ENCODE results near the gene PBXIP1.
A peak's percentile ranks its signal among the peaks of the same experiment; 100 is the strongest.

PBXIP1 gene

DNA sequence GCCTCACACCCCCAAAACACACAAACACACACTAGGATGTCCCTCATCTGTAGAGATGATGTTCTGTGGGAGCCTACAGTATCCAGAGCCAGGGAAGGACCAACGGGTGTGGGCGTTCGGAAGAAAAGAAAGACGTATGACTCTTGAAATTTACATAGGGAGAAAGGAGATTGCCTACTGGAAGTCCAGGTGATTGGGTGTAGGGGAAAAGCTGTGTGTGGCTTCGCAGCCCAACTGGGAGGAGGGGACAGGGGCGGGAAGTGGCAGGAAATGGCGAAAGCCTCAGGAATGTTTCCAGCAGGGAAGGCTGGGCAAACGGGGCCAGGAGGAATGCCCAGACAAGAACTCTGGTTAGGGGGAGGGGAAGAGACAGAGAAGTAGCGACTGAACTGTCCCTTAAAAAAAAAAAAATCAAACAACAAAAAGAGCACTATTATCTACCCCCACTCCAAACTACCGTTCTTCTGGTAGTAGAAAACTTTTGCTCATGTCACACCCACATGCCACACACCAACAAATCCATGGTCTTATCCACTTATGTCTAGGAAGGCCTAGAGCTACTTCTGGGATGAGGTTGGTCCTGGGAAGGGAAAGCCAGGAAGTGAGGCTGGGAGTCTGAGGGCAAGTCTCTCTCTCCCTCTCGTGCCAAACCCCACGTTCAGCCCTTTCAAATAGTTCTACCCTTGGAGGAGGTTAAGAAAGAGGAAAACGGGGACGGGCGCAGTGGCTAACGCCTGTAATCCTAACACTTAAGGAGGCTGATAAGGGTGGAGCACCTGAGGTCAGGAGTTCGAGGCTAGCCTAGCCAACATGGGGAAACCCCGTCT is 16.8 kb upstream of the PBXIP1 start:
- DNase-seq: no peak

GRCh38 chr1:154972213-154972516 is 16.3 kb upstream of the PBXIP1 start:
- no peak for DNase-seq

GRCh38 chr1:154971341-154971998 is 15.6 kb upstream of the PBXIP1 start:
- DNase-seq: no peak

- DNase-seq: no peak
These were observed 14.9 kb upstream of the PBXIP1 start, which contains the start of gene SHC1 for GRCh38 chr1:154970631-154971340. Gene SHC1, minus strand, starts transcription at chr1:154970747. Its CDS starts 221 bp downstream, at chr1:154970526.

DNA sequence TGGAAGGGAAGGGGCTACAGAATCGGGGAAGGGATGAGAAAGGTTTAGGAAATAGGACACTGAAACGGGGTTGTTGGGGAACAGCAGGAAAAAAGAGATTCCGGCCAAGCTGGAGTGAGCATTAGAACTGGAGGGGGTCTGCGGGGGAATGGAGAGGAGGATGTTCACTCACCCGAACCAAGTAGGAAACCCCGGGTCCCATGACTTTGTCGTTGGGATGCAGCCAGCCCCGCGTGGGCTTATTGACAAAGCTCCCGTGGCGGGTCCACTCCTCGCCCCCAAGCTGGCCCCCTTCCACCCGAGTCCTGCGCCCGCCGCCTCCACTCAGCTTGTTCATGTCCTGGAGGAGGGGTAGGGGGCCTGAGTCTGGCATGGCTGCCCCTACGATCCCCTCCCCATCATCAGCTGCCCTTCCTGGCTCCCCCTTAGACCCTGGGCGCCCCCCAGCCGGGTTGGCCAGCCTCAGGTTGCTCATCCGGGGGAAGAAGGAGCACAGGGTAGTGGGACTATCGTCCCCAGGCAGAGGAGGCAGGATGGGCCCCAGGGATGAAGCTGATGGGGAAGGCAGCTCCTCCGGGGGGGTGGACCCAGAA is 14.1 kb upstream of the PBXIP1 start:
- DNase-seq: no peak

- DNase-seq: no peak
These were observed 13.3 kb upstream of the PBXIP1 start for GRCh38 chr1:154969246-154969645.

DNA sequence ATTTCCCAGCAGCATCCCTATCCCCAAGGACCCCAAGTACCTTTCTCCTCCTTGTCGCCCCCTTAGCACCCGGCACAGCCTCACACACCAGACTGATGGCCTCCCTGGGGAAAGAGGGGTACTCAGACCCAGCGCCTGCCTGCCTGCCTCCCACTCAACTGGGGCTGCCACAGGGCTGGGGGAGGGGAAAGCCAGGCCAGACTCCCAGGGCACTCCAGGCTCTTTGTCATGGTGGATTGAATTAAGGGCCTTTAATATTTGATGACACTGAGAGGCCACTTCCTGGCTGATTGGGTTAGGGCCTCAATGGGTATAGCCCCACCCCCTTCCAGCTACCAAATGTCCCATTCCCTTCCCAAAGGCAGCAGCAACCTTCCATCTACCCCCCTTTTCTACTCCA is 12.8 kb upstream of the PBXIP1 start:
- no peak for DNase-seq

- DNase-seq: no peak
These were observed 11.5 kb upstream of the PBXIP1 start for GRCh38 chr1:154967331-154967950.

DNA sequence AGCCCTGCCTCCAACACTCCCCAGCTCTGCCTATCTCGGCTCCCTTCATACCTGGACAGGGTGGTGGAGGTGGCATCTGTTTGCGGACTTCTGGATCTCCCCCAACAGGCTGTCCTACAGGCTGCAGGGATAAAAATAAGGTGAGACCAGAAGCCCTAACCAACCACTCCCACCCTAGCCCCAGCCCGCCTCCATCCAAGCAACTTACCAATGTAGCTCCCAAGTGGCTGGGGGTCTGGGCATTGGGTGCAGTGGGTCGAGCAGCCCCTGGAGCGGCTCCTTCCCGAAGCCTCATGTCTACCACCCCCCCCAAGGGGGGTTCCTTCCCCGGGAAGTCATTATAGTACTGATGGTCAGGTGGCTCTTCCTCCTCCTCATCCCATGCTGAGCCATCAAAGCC is 10.2 kb upstream of the PBXIP1 start:
- DNase-seq: no peak

DNA sequence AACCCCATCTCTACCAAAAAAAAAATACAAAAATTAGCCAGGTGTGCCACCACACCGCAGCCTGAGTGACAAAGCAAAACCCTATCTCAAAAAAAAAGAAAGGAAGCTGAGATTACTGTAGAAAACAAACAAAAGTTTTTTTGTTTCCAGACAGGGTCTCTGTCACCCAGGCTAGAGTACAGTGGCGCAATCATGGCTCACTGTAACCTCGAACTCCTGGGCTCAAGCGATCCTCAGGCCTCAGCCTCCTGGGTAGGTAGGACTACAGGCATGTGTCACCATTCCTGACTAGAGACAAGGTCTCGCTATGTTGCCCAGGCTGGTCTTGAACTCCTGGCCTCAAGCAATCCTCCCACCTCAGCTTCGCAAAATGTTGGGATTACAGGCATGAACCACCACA is 8.5 kb upstream of the PBXIP1 start:
- DNase-seq: no peak

DNA sequence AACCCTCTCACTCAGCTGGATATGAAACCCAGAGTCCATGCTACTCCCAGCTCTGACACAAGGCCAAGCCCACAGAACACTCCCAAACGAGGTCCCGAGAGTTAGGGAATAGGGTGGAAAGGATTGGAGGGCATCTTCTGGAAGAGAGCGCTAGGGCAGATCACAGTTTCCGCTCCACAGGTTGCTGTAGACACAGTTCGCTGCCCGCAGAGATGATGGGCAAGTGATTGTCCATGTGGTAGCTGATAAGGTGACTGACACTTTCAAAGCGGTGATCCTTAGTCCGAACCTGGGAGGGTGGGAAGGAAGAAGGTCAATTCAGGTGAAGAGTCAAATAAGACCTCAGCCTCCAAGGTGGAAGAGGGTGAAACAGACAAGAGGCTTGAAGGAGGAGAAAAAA is 7.7 kb upstream of the PBXIP1 start:
- no peak for DNase-seq

DNA sequence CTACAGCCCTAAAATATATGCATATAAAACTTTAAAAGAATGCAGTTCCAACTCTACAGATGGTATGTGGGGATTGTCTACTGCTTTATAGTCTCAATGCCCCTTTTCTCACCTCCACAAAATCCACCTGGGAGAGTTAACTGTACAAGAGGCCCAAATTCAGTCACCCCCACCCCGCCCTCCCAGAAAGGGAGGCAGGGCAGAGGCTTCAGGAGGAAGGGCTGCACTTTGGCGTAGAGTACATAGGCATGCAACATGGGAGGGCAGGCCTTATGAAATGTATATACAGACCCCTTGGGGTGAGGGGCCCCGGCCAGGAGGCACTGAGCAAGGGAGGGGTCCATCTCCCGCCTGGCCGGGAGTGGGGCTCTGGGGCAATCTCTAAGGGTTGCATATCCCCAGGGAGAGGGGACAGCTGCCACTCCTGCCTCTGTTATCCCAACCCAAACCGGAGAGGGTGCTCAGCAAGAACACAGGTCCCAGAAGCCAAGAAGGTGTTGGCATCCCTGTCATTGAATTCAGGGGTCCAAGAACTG is 7.0 kb upstream of the PBXIP1 start:
- DNase-seq: no peak

DNA sequence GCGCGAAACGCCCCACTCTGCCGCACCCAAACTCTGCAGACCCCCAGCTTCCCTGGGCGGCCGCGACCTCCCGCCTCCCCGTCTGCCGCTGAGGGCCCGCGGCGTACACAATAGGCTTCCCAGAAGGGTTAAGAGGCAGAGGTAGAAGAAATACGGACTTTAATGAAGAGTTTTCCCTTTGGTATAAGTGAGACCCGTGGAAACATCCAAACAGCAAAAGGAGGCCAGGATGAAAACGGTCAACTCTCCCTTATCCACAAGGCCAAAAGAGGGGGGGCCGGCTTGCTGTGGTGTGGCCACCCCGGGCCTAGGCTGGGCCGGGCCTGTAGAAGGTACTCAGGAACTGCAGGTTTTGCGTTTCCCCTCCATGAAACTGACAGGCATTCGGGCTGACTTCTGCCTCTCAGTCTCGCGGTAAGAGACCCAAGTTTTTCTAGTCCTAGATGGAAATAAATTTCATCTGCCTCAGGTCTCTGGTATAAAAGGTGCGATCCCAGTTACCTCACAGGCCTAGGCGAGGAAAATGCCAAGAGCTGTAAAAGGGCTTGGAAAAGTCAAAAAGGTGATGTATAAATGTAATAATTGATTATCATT is 6.4 kb upstream of the PBXIP1 start:
- no peak for DNase-seq

- peak; percentile 42 for DNase-seq
These were observed 5.6 kb upstream of the PBXIP1 start, which contains the start of gene PYGO2 for GRCh38 chr1:154961207-154962155. Gene PYGO2, minus strand, starts transcription at chr1:154961782. Its CDS starts 206 bp downstream, at chr1:154961576.

- DNase-seq: no peak
These were observed 4.7 kb upstream of the PBXIP1 start for GRCh38 chr1:154960446-154961136.

DNA sequence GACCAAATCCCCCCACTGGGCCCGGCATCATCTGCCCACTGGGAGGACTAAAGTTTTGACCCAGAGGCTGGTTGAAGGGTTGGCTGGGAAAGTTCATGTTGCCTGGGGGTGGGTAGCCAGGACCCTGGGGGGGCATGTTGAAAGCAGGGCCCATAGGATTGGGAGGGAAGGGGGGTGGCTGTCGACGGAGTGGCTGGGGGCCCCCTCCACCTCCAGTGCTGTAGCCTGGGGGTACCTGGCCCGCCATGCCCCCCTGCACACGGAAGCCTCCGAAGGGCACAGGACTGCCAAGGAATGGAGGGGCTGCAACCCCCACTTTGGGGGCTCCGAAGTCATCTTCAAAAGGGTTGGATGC is 3.5 kb upstream of the PBXIP1 start:
- DNase-seq: no peak

DNA sequence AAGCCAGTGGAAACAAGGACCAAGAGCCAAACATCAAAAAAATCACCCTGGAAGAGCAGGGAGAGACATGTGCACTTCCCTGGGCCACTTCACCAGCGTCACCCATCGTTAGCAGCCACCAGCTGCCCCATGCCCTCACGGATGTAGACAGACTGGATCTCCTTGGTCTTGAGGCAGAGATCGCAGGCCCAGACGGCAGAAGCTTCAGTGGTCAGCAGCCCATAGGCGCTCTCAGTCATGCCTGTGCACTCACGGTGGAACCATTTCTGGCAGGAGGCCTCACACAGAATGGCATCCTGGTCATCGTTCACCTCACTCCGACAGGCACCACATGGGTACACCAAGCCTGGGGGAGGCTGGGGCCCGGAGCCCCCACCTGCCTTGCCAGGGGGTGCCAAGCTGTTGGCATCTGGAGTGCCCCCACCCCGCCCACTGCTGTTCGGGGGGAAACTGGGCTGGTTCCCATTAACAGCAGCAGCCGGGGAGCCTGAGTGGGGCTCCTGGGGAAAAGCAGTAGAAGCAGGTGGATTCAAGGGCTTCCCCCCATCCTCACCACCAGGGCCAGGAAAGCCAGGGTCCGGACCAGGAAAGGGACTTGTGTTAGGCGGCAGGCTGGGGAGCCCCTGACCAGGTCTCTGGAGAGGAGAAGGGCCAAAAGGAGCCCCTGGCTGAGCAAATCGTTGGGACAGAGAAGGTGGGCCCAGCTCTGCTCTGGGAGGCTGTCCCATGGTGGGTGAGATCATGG is 3.0 kb upstream of the PBXIP1 start:
- peak; percentile 18 for DNase-seq

- no peak for DNase-seq
These were observed 2.1 kb upstream of the PBXIP1 start for GRCh38 chr1:154958036-154958435.

DNA sequence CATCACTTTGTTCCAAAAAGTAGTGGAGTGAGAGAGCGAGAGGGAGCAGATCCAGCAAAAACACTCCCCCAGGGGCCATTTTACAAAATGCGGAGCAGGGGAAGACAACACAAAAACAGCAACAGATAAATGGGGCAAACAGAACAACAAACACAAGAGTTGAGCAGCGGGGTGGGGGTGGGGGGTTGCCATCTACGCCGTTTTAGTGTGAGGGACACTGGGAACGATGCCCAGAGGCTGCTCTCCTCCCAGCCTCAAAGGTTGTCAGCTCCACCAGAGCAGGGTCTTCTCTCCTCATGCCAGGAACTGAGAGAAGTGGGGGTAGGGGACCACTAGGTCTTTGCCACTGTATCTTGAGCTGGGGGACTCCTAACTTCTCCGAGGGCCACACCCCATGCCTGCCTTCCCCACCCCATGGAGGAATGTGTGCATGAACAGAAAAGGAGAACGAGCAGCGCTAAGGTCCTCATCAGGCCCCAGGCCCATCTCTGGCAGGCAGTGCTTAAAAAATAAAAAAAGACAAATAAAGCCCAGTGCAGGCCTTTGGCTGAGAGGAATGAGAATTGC is 1.3 kb upstream of the PBXIP1 start:
- DNase-seq: no peak
